Calu3 (cell line): ENCODE measurements around the gene SV2B. TPM values are rescaled to one million over a fixed set of nuclear protein-coding genes. Genes with fewer than 3 reads are reported as not detected.

Experiments used
- BruUV-seq: library from RNA; stranded (reverse); fragments of 400-500 nt; replicated peaks from 2 replicates; lab custom pipeline; 2021; lab: Mats Ljungman, UMichigan
- CTCF ChIA-PET: fragments of 300-600 bp; sonication (Branson Sonifier 250); formaldehyde crosslinking; loops from one replicate; lab custom pipeline; 2022; ENCODE audit warnings: antibody characterized with exemption; lab: Charles Lee
- DNase-seq: peaks from one replicate; pipeline ENCODE4 v3.0.0; 2022
- H3K27ac Mint-ChIP-seq: one replicate; pipeline ENCODE4 v1.8.0; 2022; ENCODE audit warnings: mixed read lengths; ENCODE audit not compliant: unreplicated experiment
- H3K27me3 Mint-ChIP-seq: one replicate; pipeline ENCODE4 v1.8.0; 2022; ENCODE audit warnings: mixed read lengths; ENCODE audit not compliant: unreplicated experiment
- H3K36me3 Mint-ChIP-seq: one replicate; pipeline ENCODE4 v1.8.0; 2022; ENCODE audit warnings: mild to moderate bottlenecking, moderate library complexity, mixed read lengths; ENCODE audit not compliant: insufficient read depth, unreplicated experiment
- H3K4me1 Mint-ChIP-seq: one replicate; pipeline ENCODE4 v1.8.0; 2022; ENCODE audit warnings: mild to moderate bottlenecking, low read depth, mixed read lengths; ENCODE audit not compliant: unreplicated experiment
- H3K4me3 Mint-ChIP-seq: one replicate; pipeline ENCODE4 v1.8.0; 2022; ENCODE audit warnings: mild to moderate bottlenecking, low read depth, moderate library complexity, mixed read lengths; ENCODE audit not compliant: unreplicated experiment
- H3K9me3 Mint-ChIP-seq: one replicate; pipeline ENCODE4 v1.8.0; 2022; ENCODE audit warnings: low read depth, mixed read lengths; ENCODE audit not compliant: unreplicated experiment
- CTCF ChIP-seq: fragments of 200-600 bp; IDR thresholded peaks from one replicate; pipeline ENCODE4 v1.8.0; 2022; ENCODE audit warnings: antibody characterized with exemption; ENCODE audit not compliant: unreplicated experiment
- intact Hi-C: fragments of 100-400 bp; cut with micrococcal nuclease; formaldehyde crosslinking; loops from one replicate; pipeline ENCODE4 v1.10.0; 2022; ENCODE audit not compliant: unreplicated experiment
- total RNA-seq: library from RNA; stranded (reverse); gene quantifications from 2 replicates; pipeline ENCODE4 v1.2.3, GENCODE V29; 2022

The SV2B gene
- total RNA-seq, 1 experiment from 2014 or later, result 2.2 TPM

DNA sequence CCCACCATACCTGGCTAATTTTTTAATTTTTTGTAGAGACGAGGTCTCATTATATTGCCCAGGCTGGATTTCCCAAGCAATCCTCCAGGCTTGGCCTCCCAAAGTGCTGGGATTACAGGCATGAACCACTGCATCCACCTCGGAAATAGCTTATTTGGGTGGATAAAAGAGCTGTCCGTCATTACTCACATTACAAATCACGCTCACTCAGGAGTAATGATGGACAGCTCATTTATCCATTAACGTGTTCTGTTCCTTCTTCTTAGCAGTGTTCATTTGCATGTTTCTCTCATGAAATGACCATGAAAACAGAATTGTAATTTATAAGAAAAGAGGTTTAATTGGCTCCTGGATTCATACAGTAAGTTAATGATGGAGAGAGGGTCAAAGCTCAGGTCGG lies 9.8 kb downstream of the SV2B start:
- CTCF ChIA-PET, result interaction anchor here (1.4 kb wide), 1 partner anchor 9 kb away, joined by 5 read pairs; the partner anchor contains the start of gene SV2B
- BruUV-seq, result no TSS peak
- no peaks in the 10 kb centered on the region for H3K9me3 Mint-ChIP-seq
- H3K36me3 Mint-ChIP-seq, result no peaks in the 10 kb centered on the region
- H3K4me3 Mint-ChIP-seq, result no peak overlapping the region
- peaks cover 12% of the 10 kb centered on the region for H3K27me3 Mint-ChIP-seq
- no peak for TF ChIP-seq CTCF
- H3K27ac Mint-ChIP-seq, result no peak overlapping the region
- peaks cover under 1% of the 10 kb centered on the region for H3K4me1 Mint-ChIP-seq
- DNase-seq, result no peak
- intact Hi-C loops, result no loop called here

DNA sequence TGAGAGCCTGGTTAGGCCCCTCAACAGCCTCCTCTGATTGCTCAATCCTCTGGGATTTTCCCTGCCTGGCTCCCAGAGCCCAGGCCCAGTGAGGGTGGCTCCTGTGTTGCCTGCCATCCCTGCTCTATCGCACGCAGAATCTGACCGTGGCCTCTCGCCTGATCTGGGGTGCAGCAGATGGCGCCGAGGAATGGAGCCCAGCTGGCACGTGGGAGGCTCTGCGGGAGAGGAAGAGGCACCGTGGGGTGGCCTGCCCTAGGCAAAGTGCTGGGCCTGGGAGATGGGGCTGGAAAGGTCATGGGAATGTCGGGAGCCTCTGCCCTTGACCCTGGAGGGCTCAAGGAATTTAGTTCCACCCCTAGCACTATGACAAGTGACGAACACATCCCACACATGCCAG lies 10.3 kb downstream of the SV2B start:
- no peak for TF ChIP-seq CTCF
- no peaks in the 10 kb centered on the region for H3K36me3 Mint-ChIP-seq
- DNase-seq, result no peak
- H3K27me3 Mint-ChIP-seq, result peaks cover 12% of the 10 kb centered on the region
- no peak overlapping the region for H3K4me3 Mint-ChIP-seq
- intact Hi-C loops, result no loop called here
- BruUV-seq, result no TSS peak
- CTCF ChIA-PET, result interaction anchor here (0.6 kb wide), 1 partner anchor 28 kb away, joined by 3 read pairs; no protein-coding TSS in a partner anchor
- no peaks in the 10 kb centered on the region for H3K9me3 Mint-ChIP-seq
- H3K4me1 Mint-ChIP-seq, result peaks cover 6% of the 10 kb centered on the region
- H3K27ac Mint-ChIP-seq, result no peak overlapping the region

DNA sequence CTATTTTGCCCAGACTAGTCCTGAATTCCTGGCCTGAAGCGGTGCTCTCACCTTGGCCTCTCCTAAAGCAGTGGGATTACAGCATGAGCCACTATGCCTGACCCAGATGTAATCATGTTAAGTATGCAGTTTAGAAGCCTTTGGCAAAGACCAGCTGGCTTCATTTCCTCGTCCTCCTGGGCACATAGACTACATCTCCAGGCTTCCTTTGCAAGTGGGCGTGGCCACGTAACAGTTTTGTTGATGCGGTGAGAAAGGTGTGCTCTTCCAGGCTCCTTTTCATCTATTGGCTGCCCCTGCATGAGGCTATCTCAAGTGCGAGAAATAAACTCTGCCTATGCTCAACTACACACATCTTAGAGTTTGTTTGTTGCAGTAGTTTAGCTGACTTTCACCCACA lies 13.0 kb downstream of the SV2B start:
- no peak overlapping the region for H3K27ac Mint-ChIP-seq

GRCh38 chr15:91114301-91114700 lies 14.2 kb downstream of the SV2B start:
- Mint-ChIP-seq H3K4me3 (no peak overlapping the region), H3K27ac (no peak overlapping the region), H3K4me1 (peaks cover 22% of the 10 kb centered on the region), H3K36me3 (peaks cover 10% of the 10 kb centered on the region), H3K27me3 (no peaks in the 10 kb centered on the region), H3K9me3 (no peaks in the 10 kb centered on the region)
- no TSS peak for BruUV-seq
- CTCF ChIA-PET, result no interaction called here
- DNase-seq, result no peak
- no peak for TF ChIP-seq CTCF
- intact Hi-C loops, result no loop called here

More for the DNA sequence above, 13.0 kb downstream of the SV2B start:
- CTCF ChIA-PET, result interaction anchor here (0.7 kb wide), 2 partner anchors 9 to 15 kb away, joined by 6 read pairs; no protein-coding TSS in a partner anchor
- intact Hi-C loops, result no loop called here
- no peaks in the 10 kb centered on the region for H3K27me3 Mint-ChIP-seq
- TF ChIP-seq CTCF, result no peak
- H3K4me3 Mint-ChIP-seq, result no peak overlapping the region
- BruUV-seq, result no TSS peak
- peaks cover 10% of the 10 kb centered on the region for H3K36me3 Mint-ChIP-seq
- peaks cover 22% of the 10 kb centered on the region for H3K4me1 Mint-ChIP-seq
- no peaks in the 10 kb centered on the region for H3K9me3 Mint-ChIP-seq
- DNase-seq, result peak; percentile 40
